HCT116 (cell line): Measurements from ENCODE around the gene LDLRAD4.

ENCODE experiments used
- EZH2phosphoT487 ChIP-seq: fragments of 200-600 bp; IDR thresholded peaks from 2 replicates; pipeline ENCODE4 v1.6.1; 2018; ENCODE audit warnings: antibody characterized with exemption, borderline replicate concordance
- MAX ChIP-seq: IDR thresholded peaks from 2 replicates; pipeline ENCODE4 v1.6.1; 2012
- POLR2A ChIP-seq: IDR thresholded peaks from 2 replicates; pipeline ENCODE4 v1.7.0; 2011; ENCODE audit warnings: borderline replicate concordance; ENCODE audit not compliant: insufficient read depth, insufficient read length; ENCODE audit errors: extremely low read depth

- TF ChIP-seq POLR2A (no peak), MAX (no peak), EZH2phosphoT487 (no peak)
Measured at GRCh38 chr18:13281406-13281805, 62.8 kb downstream of the LDLRAD4 start.
